ENCODE results near the gene CYP4A22.

- peak; percentile 78 to 92 for TF ChIP-seq CTCF (IDR thresholded peaks at IDR 0.05)
- no peak for TF ChIP-seq EP300 (IDR thresholded peaks at IDR 0.05)
- no peak for TF ChIP-seq POLR2A (IDR thresholded peaks at IDR 0.05)
- TF ChIP-seq POLR2AphosphoS5 (IDR thresholded peaks at IDR 0.05), result peak in 1 of 3 donors; percentile 51
Observed at GRCh38 chr1:47175227-47175934, 38.1 kb downstream of the CYP4A22 start.
